ENCODE results near the gene HIVEP1. TPM values are rescaled to one million over a fixed set of nuclear protein-coding genes. Genes with fewer than 3 reads are reported as not detected.
A peak's percentile ranks its signal among the peaks of the same experiment; 100 is the strongest.

HIVEP1 gene
- total RNA-seq, 2 experiments from 2014 or later = 29.1 to 30.1 TPM

GRCh38 chr6:11976489-11976888, 35.6 kb upstream of the HIVEP1 start:
- Mint-ChIP-seq H3K4me3 (no peak overlapping the region), H3K27ac (peak overlapping the region; percentile 9), H3K4me1 (peaks cover 27% of the 10 kb centered on the region), H3K9me3 (peaks cover 3% of the 10 kb centered on the region), H3K36me3 (no peaks in the 10 kb centered on the region), H3K27me3 (peaks cover 8% of the 10 kb centered on the region)
- POLR2A ChIA-PET = no interaction called here
- DNase-seq (no peak), ATAC-seq (ENCODE audit: low read depth) (no peak)

- H3K36me3 Mint-ChIP-seq = no peaks in the 10 kb centered on the region
- peaks cover 3% of the 10 kb centered on the region for H3K9me3 Mint-ChIP-seq
- H3K4me1 Mint-ChIP-seq = peaks cover 26% of the 10 kb centered on the region
- ATAC-seq (ENCODE audit: low read depth) (no peak), DNase-seq (no peak)
- POLR2A ChIA-PET = no interaction called here
- H3K4me3 Mint-ChIP-seq = no peak overlapping the region
- no peak overlapping the region for H3K27ac Mint-ChIP-seq
- peaks cover 8% of the 10 kb centered on the region for H3K27me3 Mint-ChIP-seq
These were observed 34.9 kb upstream of the HIVEP1 start for GRCh38 chr6:11977193-11977592.

GRCh38 chr6:11977738-11978137, 34.4 kb upstream of the HIVEP1 start:
- no peak overlapping the region for H3K27ac Mint-ChIP-seq
- DNase-seq (no peak), ATAC-seq (ENCODE audit: low read depth) (no peak)
- peaks cover 3% of the 10 kb centered on the region for H3K9me3 Mint-ChIP-seq
- peaks cover 8% of the 10 kb centered on the region for H3K27me3 Mint-ChIP-seq
- no peaks in the 10 kb centered on the region for H3K36me3 Mint-ChIP-seq
- POLR2A ChIA-PET = no interaction called here
- peaks cover 25% of the 10 kb centered on the region for H3K4me1 Mint-ChIP-seq
- H3K4me3 Mint-ChIP-seq = no peak overlapping the region

- peaks cover 3% of the 10 kb centered on the region for H3K9me3 Mint-ChIP-seq
- peak overlapping the region; percentile 43 for H3K4me3 Mint-ChIP-seq
- H3K27ac Mint-ChIP-seq = peak overlapping the region; percentile 80
- DNase-seq = no peak
- peaks cover 10% of the 10 kb centered on the region for H3K27me3 Mint-ChIP-seq
- POLR2A ChIA-PET = no interaction called here
- H3K36me3 Mint-ChIP-seq = no peaks in the 10 kb centered on the region
- H3K4me1 Mint-ChIP-seq = peaks cover 24% of the 10 kb centered on the region
- peak; percentile 36 for ATAC-seq (ENCODE audit: low read depth)
These were observed 33.7 kb upstream of the HIVEP1 start for GRCh38 chr6:11978169-11978987.

GRCh38 chr6:11979866-11980265, 32.2 kb upstream of the HIVEP1 start:
- H3K4me1 Mint-ChIP-seq = peaks cover 22% of the 10 kb centered on the region
- POLR2A ChIA-PET = no interaction called here
- H3K27me3 Mint-ChIP-seq = peaks cover 12% of the 10 kb centered on the region
- no peak overlapping the region for H3K4me3 Mint-ChIP-seq
- DNase-seq (no peak), ATAC-seq (ENCODE audit: low read depth) (no peak)
- H3K27ac Mint-ChIP-seq = no peak overlapping the region
- no peaks in the 10 kb centered on the region for H3K36me3 Mint-ChIP-seq
- H3K9me3 Mint-ChIP-seq = peaks cover 3% of the 10 kb centered on the region

- ATAC-seq (ENCODE audit: low read depth) (no peak), DNase-seq (no peak)
- H3K9me3 Mint-ChIP-seq = no peaks in the 10 kb centered on the region
- peaks cover 12% of the 10 kb centered on the region for H3K27me3 Mint-ChIP-seq
- H3K27ac Mint-ChIP-seq = no peak overlapping the region
- H3K4me3 Mint-ChIP-seq = no peak overlapping the region
- H3K36me3 Mint-ChIP-seq = no peaks in the 10 kb centered on the region
- peaks cover 1% of the 10 kb centered on the region for H3K4me1 Mint-ChIP-seq
- POLR2A ChIA-PET = no interaction called here
These were observed 28.8 kb upstream of the HIVEP1 start for GRCh38 chr6:11983306-11983705.

GRCh38 chr6:11987386-11987785, 24.7 kb upstream of the HIVEP1 start:
- peaks cover 1% of the 10 kb centered on the region for H3K4me1 Mint-ChIP-seq

GRCh38 chr6:11989386-11989785, 22.7 kb upstream of the HIVEP1 start:
- DNase-seq (no peak), ATAC-seq (ENCODE audit: low read depth) (no peak)
- H3K4me3 Mint-ChIP-seq = no peak overlapping the region
- no peaks in the 10 kb centered on the region for H3K27me3 Mint-ChIP-seq
- no peaks in the 10 kb centered on the region for H3K36me3 Mint-ChIP-seq
- peaks cover 1% of the 10 kb centered on the region for H3K4me1 Mint-ChIP-seq
- H3K9me3 Mint-ChIP-seq = no peaks in the 10 kb centered on the region
- POLR2A ChIA-PET = no interaction called here
- no peak overlapping the region for H3K27ac Mint-ChIP-seq

More at GRCh38 chr6:11987386-11987785, 24.7 kb upstream of the HIVEP1 start:
- no peak for DNase-seq
- no peaks in the 10 kb centered on the region for H3K36me3 Mint-ChIP-seq
- no peak for ATAC-seq (ENCODE audit: low read depth)
- POLR2A ChIA-PET = interaction anchor here (0.6 kb wide), 1 partner anchor 678 kb away, joined by 3 read pairs; no protein-coding TSS in a partner anchor
- H3K9me3 Mint-ChIP-seq = no peaks in the 10 kb centered on the region
- H3K27me3 Mint-ChIP-seq = peaks cover 4% of the 10 kb centered on the region
- no peak overlapping the region for H3K4me3 Mint-ChIP-seq
- no peak overlapping the region for H3K27ac Mint-ChIP-seq

- no peak overlapping the region for H3K4me3 Mint-ChIP-seq
- DNase-seq (no peak), ATAC-seq (ENCODE audit: low read depth) (no peak)
- H3K9me3 Mint-ChIP-seq = no peaks in the 10 kb centered on the region
- no peaks in the 10 kb centered on the region for H3K36me3 Mint-ChIP-seq
- peaks cover 1% of the 10 kb centered on the region for H3K4me1 Mint-ChIP-seq
- H3K27ac Mint-ChIP-seq = no peak overlapping the region
- POLR2A ChIA-PET = interaction anchor here (1.2 kb wide), 1 partner anchor 20 kb away, joined by 6 read pairs; the partner anchor contains the start of gene HIVEP1
- no peaks in the 10 kb centered on the region for H3K27me3 Mint-ChIP-seq
These were observed 20.0 kb upstream of the HIVEP1 start for GRCh38 chr6:11992086-11992485.

GRCh38 chr6:11994875-11995461, 17.1 kb upstream of the HIVEP1 start:
- H3K27ac Mint-ChIP-seq = no peak overlapping the region
- no peaks in the 10 kb centered on the region for H3K4me1 Mint-ChIP-seq
- no peak overlapping the region for H3K4me3 Mint-ChIP-seq
- H3K9me3 Mint-ChIP-seq = peaks cover 6% of the 10 kb centered on the region
- DNase-seq (no peak), ATAC-seq (ENCODE audit: low read depth) (no peak)
- H3K36me3 Mint-ChIP-seq = peaks cover 3% of the 10 kb centered on the region
- H3K27me3 Mint-ChIP-seq = peaks cover 2% of the 10 kb centered on the region
- POLR2A ChIA-PET = no interaction called here

GRCh38 chr6:11996751-11997150, 15.4 kb upstream of the HIVEP1 start:
- Mint-ChIP-seq H3K36me3 (peaks cover 3% of the 10 kb centered on the region), H3K4me3 (no peak overlapping the region), H3K27ac (no peak overlapping the region), H3K27me3 (peaks cover 3% of the 10 kb centered on the region), H3K4me1 (no peaks in the 10 kb centered on the region), H3K9me3 (peaks cover 6% of the 10 kb centered on the region)
- POLR2A ChIA-PET = no interaction called here
- DNase-seq = no peak
- ATAC-seq (ENCODE audit: low read depth) = no peak

- peaks cover 3% of the 10 kb centered on the region for H3K36me3 Mint-ChIP-seq
- H3K4me1 Mint-ChIP-seq = no peaks in the 10 kb centered on the region
- H3K27me3 Mint-ChIP-seq = peaks cover 3% of the 10 kb centered on the region
- no peak overlapping the region for H3K4me3 Mint-ChIP-seq
- no peak overlapping the region for H3K27ac Mint-ChIP-seq
- H3K9me3 Mint-ChIP-seq = peaks cover 6% of the 10 kb centered on the region
- DNase-seq (no peak), ATAC-seq (ENCODE audit: low read depth) (no peak)
- POLR2A ChIA-PET = no interaction called here
These were observed 12.9 kb upstream of the HIVEP1 start for GRCh38 chr6:11999246-11999645.

- Mint-ChIP-seq H3K36me3 (peaks cover 3% of the 10 kb centered on the region), H3K27ac (no peak overlapping the region), H3K27me3 (peaks cover 3% of the 10 kb centered on the region), H3K4me1 (no peaks in the 10 kb centered on the region), H3K9me3 (peaks cover 6% of the 10 kb centered on the region), H3K4me3 (no peak overlapping the region)
- POLR2A ChIA-PET = no interaction called here
- DNase-seq (no peak), ATAC-seq (ENCODE audit: low read depth) (no peak)
These were observed 11.9 kb upstream of the HIVEP1 start for GRCh38 chr6:12000174-12000573.
